ENCODE measurements around the gene SDHC. TPM values are rescaled to one million over a fixed set of nuclear protein-coding genes. Genes with fewer than 3 reads are reported as not detected.

Gene SDHC
- polyA plus RNA-seq (2013, experiment 1 of 2) = 204 TPM
- 211 TPM for polyA plus RNA-seq (2013, experiment 2 of 2)

GRCh38 chr1:161314201-161314981, at the start of gene SDHC:
TSS of gene SDHC (plus strand) at chr1:161314381. CDS start at chr1:161314406, 25 bp downstream.
- Histone ChIP-seq H3K36me3 (ENCODE audit: control insufficient read depth, insufficient read depth, low read length) (peaks cover 6% of the 10 kb centered on the region), H3K9me3 (ENCODE audit: control insufficient read depth, low read length) (no peaks in the 10 kb centered on the region), H3K4me1 (ENCODE audit: control insufficient read depth, insufficient read depth, low read length, poor library complexity, severe bottlenecking) (no peaks in the 10 kb centered on the region), H3K27ac (ENCODE audit: low read depth, low read length, severe bottlenecking) (peak within 1 kb of the TSS; percentile 90), H3K4me3 (ENCODE audit: extremely low read depth, insufficient read depth, low read length, poor library complexity, severe bottlenecking) (peak within 1 kb of the TSS; percentile 79)
- 1% methylated on average over 33 to 41 of the region's 45 CpGs for WGBS, 2 experiments (ENCODE audit: insufficient coverage in 2 of 2)

GRCh38 chr1:161265305-161265704, 48.9 kb upstream of the SDHC start:
- Histone ChIP-seq H3K27ac (ENCODE audit: low read depth, low read length, severe bottlenecking) (no peak overlapping the region), H3K36me3 (ENCODE audit: control insufficient read depth, insufficient read depth, low read length) (no peaks in the 10 kb centered on the region), H3K9me3 (ENCODE audit: control insufficient read depth, low read length) (no peaks in the 10 kb centered on the region), H3K4me1 (ENCODE audit: control insufficient read depth, insufficient read depth, low read length, poor library complexity, severe bottlenecking) (peaks cover 9% of the 10 kb centered on the region), H3K4me3 (ENCODE audit: extremely low read depth, insufficient read depth, low read length, poor library complexity, severe bottlenecking) (no peak overlapping the region)
- 65 to 79% methylated on average over 2 to 3 of the region's 5 CpGs for WGBS, 2 experiments (ENCODE audit: insufficient coverage in 2 of 2)

- Histone ChIP-seq H3K9me3 (ENCODE audit: control insufficient read depth, low read length) (no peaks in the 10 kb centered on the region), H3K4me3 (ENCODE audit: extremely low read depth, insufficient read depth, low read length, poor library complexity, severe bottlenecking) (no peak overlapping the region), H3K36me3 (ENCODE audit: control insufficient read depth, insufficient read depth, low read length) (no peaks in the 10 kb centered on the region), H3K4me1 (ENCODE audit: control insufficient read depth, insufficient read depth, low read length, poor library complexity, severe bottlenecking) (peaks cover 9% of the 10 kb centered on the region), H3K27ac (ENCODE audit: low read depth, low read length, severe bottlenecking) (peak overlapping the region; percentile 5)
- WGBS, 2 experiments (ENCODE audit: insufficient coverage in 2 of 2) = no CpG with 5 or more reads among the region's 3 CpGs
Observed at GRCh38 chr1:161266202-161266601, 48.0 kb upstream of the SDHC start.

GRCh38 chr1:161266836-161267235, 47.3 kb upstream of the SDHC start:
- H3K36me3 ChIP-seq (ENCODE audit: control insufficient read depth, insufficient read depth, low read length) = no peaks in the 10 kb centered on the region
- H3K4me3 ChIP-seq (ENCODE audit: extremely low read depth, insufficient read depth, low read length, poor library complexity, severe bottlenecking) = no peak overlapping the region
- H3K9me3 ChIP-seq (ENCODE audit: control insufficient read depth, low read length) = no peaks in the 10 kb centered on the region
- peaks cover 9% of the 10 kb centered on the region for H3K4me1 ChIP-seq (ENCODE audit: control insufficient read depth, insufficient read depth, low read length, poor library complexity, severe bottlenecking)
- 77 to 83% methylated on average over 1 to 2 of the region's 2 CpGs for WGBS, 2 experiments (ENCODE audit: insufficient coverage in 2 of 2)
- H3K27ac ChIP-seq (ENCODE audit: low read depth, low read length, severe bottlenecking) = peak overlapping the region; percentile 5

- Histone ChIP-seq H3K27ac (ENCODE audit: low read depth, low read length, severe bottlenecking) (no peak overlapping the region), H3K9me3 (ENCODE audit: control insufficient read depth, low read length) (no peaks in the 10 kb centered on the region), H3K4me3 (ENCODE audit: extremely low read depth, insufficient read depth, low read length, poor library complexity, severe bottlenecking) (no peak overlapping the region), H3K4me1 (ENCODE audit: control insufficient read depth, insufficient read depth, low read length, poor library complexity, severe bottlenecking) (peaks cover 9% of the 10 kb centered on the region), H3K36me3 (ENCODE audit: control insufficient read depth, insufficient read depth, low read length) (no peaks in the 10 kb centered on the region)
- 73 to 92% methylated on average over 2 to 3 of the region's 3 CpGs for WGBS, 2 experiments (ENCODE audit: insufficient coverage in 2 of 2)
Observed at GRCh38 chr1:161267321-161267720, 46.9 kb upstream of the SDHC start.

- H3K4me3 ChIP-seq (ENCODE audit: extremely low read depth, insufficient read depth, low read length, poor library complexity, severe bottlenecking) = no peak overlapping the region
- no peak overlapping the region for H3K27ac ChIP-seq (ENCODE audit: low read depth, low read length, severe bottlenecking)
- 67 to 77% methylated on average over 2 to 3 of the region's 3 CpGs for WGBS, 2 experiments (ENCODE audit: insufficient coverage in 2 of 2)
- H3K4me1 ChIP-seq (ENCODE audit: control insufficient read depth, insufficient read depth, low read length, poor library complexity, severe bottlenecking) = no peaks in the 10 kb centered on the region
- no peaks in the 10 kb centered on the region for H3K9me3 ChIP-seq (ENCODE audit: control insufficient read depth, low read length)
- no peaks in the 10 kb centered on the region for H3K36me3 ChIP-seq (ENCODE audit: control insufficient read depth, insufficient read depth, low read length)
Observed at GRCh38 chr1:161273402-161273801, 40.8 kb upstream of the SDHC start.

GRCh38 chr1:161274874-161275273, 39.3 kb upstream of the SDHC start:
- Histone ChIP-seq H3K4me1 (ENCODE audit: control insufficient read depth, insufficient read depth, low read length, poor library complexity, severe bottlenecking) (no peaks in the 10 kb centered on the region), H3K4me3 (ENCODE audit: extremely low read depth, insufficient read depth, low read length, poor library complexity, severe bottlenecking) (no peak overlapping the region), H3K27ac (ENCODE audit: low read depth, low read length, severe bottlenecking) (peak overlapping the region; percentile 19), H3K36me3 (ENCODE audit: control insufficient read depth, insufficient read depth, low read length) (no peaks in the 10 kb centered on the region), H3K9me3 (ENCODE audit: control insufficient read depth, low read length) (no peaks in the 10 kb centered on the region)
- 80% methylated on average over 3 of the region's 3 CpGs; no CpG with 5 or more reads in 1 of the 2 experiments for WGBS, 2 experiments (ENCODE audit: insufficient coverage in 2 of 2)

GRCh38 chr1:161282991-161283390, 31.2 kb upstream of the SDHC start:
- H3K36me3 ChIP-seq (ENCODE audit: control insufficient read depth, insufficient read depth, low read length) = no peaks in the 10 kb centered on the region
- no peaks in the 10 kb centered on the region for H3K4me1 ChIP-seq (ENCODE audit: control insufficient read depth, insufficient read depth, low read length, poor library complexity, severe bottlenecking)
- no peak overlapping the region for H3K4me3 ChIP-seq (ENCODE audit: extremely low read depth, insufficient read depth, low read length, poor library complexity, severe bottlenecking)
- H3K27ac ChIP-seq (ENCODE audit: low read depth, low read length, severe bottlenecking) = no peak overlapping the region
- no CpG with 5 or more reads among the region's 1 CpG for WGBS, 2 experiments (ENCODE audit: insufficient coverage in 2 of 2)
- H3K9me3 ChIP-seq (ENCODE audit: control insufficient read depth, low read length) = no peaks in the 10 kb centered on the region

GRCh38 chr1:161285113-161285512, 29.1 kb upstream of the SDHC start:
- Histone ChIP-seq H3K4me1 (ENCODE audit: control insufficient read depth, insufficient read depth, low read length, poor library complexity, severe bottlenecking) (no peaks in the 10 kb centered on the region), H3K36me3 (ENCODE audit: control insufficient read depth, insufficient read depth, low read length) (no peaks in the 10 kb centered on the region), H3K27ac (ENCODE audit: low read depth, low read length, severe bottlenecking) (no peak overlapping the region), H3K9me3 (ENCODE audit: control insufficient read depth, low read length) (no peaks in the 10 kb centered on the region), H3K4me3 (ENCODE audit: extremely low read depth, insufficient read depth, low read length, poor library complexity, severe bottlenecking) (no peak overlapping the region)
- WGBS, 2 experiments (ENCODE audit: insufficient coverage in 2 of 2) = 75% methylated on average over 1 to 2 of the region's 2 CpGs

GRCh38 chr1:161285521-161285920, 28.7 kb upstream of the SDHC start:
- H3K36me3 ChIP-seq (ENCODE audit: control insufficient read depth, insufficient read depth, low read length) = no peaks in the 10 kb centered on the region
- no peak overlapping the region for H3K27ac ChIP-seq (ENCODE audit: low read depth, low read length, severe bottlenecking)
- no peaks in the 10 kb centered on the region for H3K4me1 ChIP-seq (ENCODE audit: control insufficient read depth, insufficient read depth, low read length, poor library complexity, severe bottlenecking)
- WGBS, 2 experiments (ENCODE audit: insufficient coverage in 2 of 2) = 68 to 83% methylated on average over 2 to 4 of the region's 5 CpGs
- H3K4me3 ChIP-seq (ENCODE audit: extremely low read depth, insufficient read depth, low read length, poor library complexity, severe bottlenecking) = no peak overlapping the region
- H3K9me3 ChIP-seq (ENCODE audit: control insufficient read depth, low read length) = no peaks in the 10 kb centered on the region

- no peaks in the 10 kb centered on the region for H3K36me3 ChIP-seq (ENCODE audit: control insufficient read depth, insufficient read depth, low read length)
- 80% methylated on average over 1 of the region's 3 CpGs; no CpG with 5 or more reads in 1 of the 2 experiments for WGBS, 2 experiments (ENCODE audit: insufficient coverage in 2 of 2)
- no peaks in the 10 kb centered on the region for H3K4me1 ChIP-seq (ENCODE audit: control insufficient read depth, insufficient read depth, low read length, poor library complexity, severe bottlenecking)
- no peaks in the 10 kb centered on the region for H3K9me3 ChIP-seq (ENCODE audit: control insufficient read depth, low read length)
- no peak overlapping the region for H3K4me3 ChIP-seq (ENCODE audit: extremely low read depth, insufficient read depth, low read length, poor library complexity, severe bottlenecking)
- H3K27ac ChIP-seq (ENCODE audit: low read depth, low read length, severe bottlenecking) = no peak overlapping the region
Observed at GRCh38 chr1:161287482-161288054, 26.6 kb upstream of the SDHC start.

Measured in mesodermal cell (in vitro differentiated cells).